K562 (cell line): ENCODE measurements around the gene PARP1. TPM values are rescaled to one million over a fixed set of nuclear protein-coding genes. Genes with fewer than 3 reads are reported as not detected.
A peak's percentile ranks its signal among the peaks of the same experiment; 100 is the strongest.

Experiments
- ATAC-seq: fragments of 200-7000 bp; cut with Tn5 transposase; 3 replicates; pipeline ENCODE4 v1.9.1; 2020; ENCODE audit warnings: moderate library complexity
- BruUV-seq: library from RNA; stranded (reverse); fragments of 400-500 nt; replicated peaks from 2 replicates; lab custom pipeline; 2021; lab: Mats Ljungman, UMichigan
- CTCF ChIA-PET: fragments of 300-600 bp; formaldehyde crosslinking; extraction: SDS; loops from one replicate; lab custom pipeline; 2021; ENCODE audit warnings: low intra/inter-chr PET ratio; lab: Yijun Ruan, JAX
- POLR2A ChIA-PET: fragments of 300-600, 350-650 bp; sonication (Branson Sonifier 250); formaldehyde crosslinking; extraction: SDS; loops from one replicate; lab custom pipeline; 2021; ENCODE audit warnings: antibody characterized with exemption, inconsistent platforms; lab: Yijun Ruan, JAX
- DNase-seq, 4 experiments: peaks; one replicate each; pipeline versions ENCODE4 v3.0.0 to v3.0.0-alpha.2; 2011 to 2018; ENCODE audit warnings: low spot score in 3 of 4, mixed read lengths in 3 of 4; ENCODE audit errors: extremely low read depth in 1 of 4
- FAIRE-seq: peaks from 2 replicates; lab custom pipeline; 2011; peaks lifted over from hg19 to GRCh38; lab: Jason Lieb, UNC
- H2AFZ ChIP-seq: 2 replicates; pipeline ENCODE4 v1.6.0; 2011; ENCODE audit warnings: low read depth, low read length, control low read depth, inconsistent platforms
- H3K27ac ChIP-seq: fragments of 200-600 bp; 3 replicates; pipeline ENCODE4 v1.8.0; 2011; ENCODE audit warnings: low read depth, mild to moderate bottlenecking, control low read depth, inconsistent platforms, low read length, moderate library complexity, mixed read lengths; ENCODE audit errors: extremely low read depth
- H3K27me3 ChIP-seq, 2 experiments: fragments of 300-600 bp in 1 of 2; 2 replicates in 1 of 2; 3 replicates in 1 of 2; pipeline versions ENCODE4 v1.6.0 to v1.8.0; 2011; ENCODE audit warnings: inconsistent platforms in 2 of 2, low read length in 2 of 2, mild to moderate bottlenecking in 1 of 2, mixed read lengths in 1 of 2, moderate library complexity in 1 of 2; ENCODE audit not compliant: control insufficient read depth in 2 of 2, insufficient read depth in 2 of 2
- H3K36me3 ChIP-seq: fragments of 300-600 bp; 3 replicates; pipeline ENCODE4 v1.8.0; 2011; ENCODE audit warnings: mild to moderate bottlenecking, low read length, inconsistent platforms; ENCODE audit not compliant: control insufficient read depth, insufficient read depth
- H3K4me1 ChIP-seq, 2 experiments: fragments of 200-600 bp in 1 of 2; replicated peaks in 1 of 2; 2 replicates in 1 of 2; 3 replicates in 1 of 2; pipeline versions ENCODE4 v1.5.1 to v1.8.0; 2011; ENCODE audit warnings: inconsistent platforms in 2 of 2, low read length in 2 of 2, mild to moderate bottlenecking in 1 of 2, mixed read lengths in 1 of 2, moderate library complexity in 1 of 2; ENCODE audit not compliant: control insufficient read depth in 2 of 2, insufficient read depth in 2 of 2
- H3K4me2 ChIP-seq: 2 replicates; pipeline ENCODE4 v1.6.1; 2011; ENCODE audit warnings: low read length, control low read depth, inconsistent platforms, mixed read lengths; ENCODE audit not compliant: insufficient read depth
- H3K4me3 ChIP-seq: fragments of 200-600 bp; sonication (generic), shearing (Covaris generic); 2 replicates; pipeline ENCODE4 v1.5.1; 2016; ENCODE audit warnings: control low read depth, inconsistent platforms
- H3K79me2 ChIP-seq: fragments of 200-600 bp; 3 replicates; pipeline ENCODE4 v1.8.0; 2011; ENCODE audit warnings: low read length, inconsistent platforms; ENCODE audit not compliant: control insufficient read depth, insufficient read depth
- H3K9ac ChIP-seq, 2 experiments: 2 replicates each; pipeline versions ENCODE4 v1.6.0 to v1.6.1; 2011; ENCODE audit warnings: low read depth in 2 of 2, low read length in 2 of 2, control low read depth in 1 of 2, inconsistent platforms in 1 of 2, mild to moderate bottlenecking in 1 of 2, mixed read lengths in 1 of 2; ENCODE audit not compliant: insufficient read depth in 1 of 2
- H3K9me1 ChIP-seq: one replicate; pipeline ENCODE4 v1.6.0; 2011; ENCODE audit warnings: inconsistent platforms, mild to moderate bottlenecking, low read length, moderate library complexity; ENCODE audit not compliant: control insufficient read depth, insufficient read depth
- H3K9me3 ChIP-seq: replicated peaks from 2 replicates; pipeline ENCODE4 v1.5.1; 2011; ENCODE audit warnings: low read depth, low read length, inconsistent platforms; ENCODE audit not compliant: control insufficient read depth, insufficient read depth
- H4K20me1 ChIP-seq: replicated peaks from 2 replicates; pipeline ENCODE4 v1.6.1; 2011; ENCODE audit warnings: low read length, inconsistent platforms, mixed read lengths; ENCODE audit not compliant: control insufficient read depth, insufficient read depth
- CCAR2 ChIP-seq: fragments of 200-400 bp; formaldehyde crosslinking; IDR thresholded peaks from 2 replicates; pipeline ENCODE4 v1.6.1; 2017; ENCODE audit warnings: mild to moderate bottlenecking, low read depth, low read length
- ELF2 ChIP-seq: fragments of 250-450 bp; sonication (Bioruptor Pico); IDR thresholded peaks from 2 replicates; pipeline ENCODE4 v1.5.0; 2021; ENCODE audit warnings: mild to moderate bottlenecking
- FOS ChIP-seq: IDR thresholded peaks from 3 replicates; pipeline ENCODE4 v1.6.1; 2011; ENCODE audit not compliant: insufficient read length; ENCODE audit errors: extremely low read depth
- MCM7 ChIP-seq, 2 experiments: fragments of 450-650 bp; IDR thresholded peaks; 2 replicates each; pipeline ENCODE4 v1.6.1; 2016 to 2018
- STAT5B ChIP-seq: fragments of 250-450 bp; sonication (Bioruptor Pico); IDR thresholded peaks from 2 replicates; pipeline ENCODE4 v1.8.0; 2021; ENCODE audit warnings: mild to moderate bottlenecking, inconsistent platforms
- SUPT5H ChIP-seq: fragments of 450-650 bp; IDR thresholded peaks from 2 replicates; pipeline ENCODE4 v1.6.1; 2016
- ZNF143 ChIP-seq: sonication (generic); formaldehyde crosslinking; IDR thresholded peaks from 2 replicates; pipeline ENCODE4 v1.9.0; 2022; ENCODE audit warnings: mild to moderate bottlenecking, missing genetic modification reagents
- ZNF586 ChIP-seq: fragments of 450-650 bp; formaldehyde crosslinking; conservative IDR thresholded peaks from 2 replicates; pipeline ENCODE4 v1.4.0; 2020; ENCODE audit warnings: mild to moderate bottlenecking, moderate library complexity
- WGBS: fragments of 100-300 bp; shearing (Covaris generic); methylation state at CpG from one replicate; pipeline ENCODE4 v1.1.6; 2016; ENCODE audit warnings: low coverage, mixed read lengths; ENCODE audit not compliant: insufficient coverage; ENCODE audit errors: missing lambda C conversion rate; 5-methylcytosine and 5-hydroxymethylcytosine counted together
- in situ Hi-C: fragments of 300-500 bp; cut with MboI; formaldehyde crosslinking; loops from 4 replicates; pipeline ENCODE4 v1.15.0; 2018; ENCODE audit warnings: inconsistent platforms, mixed read lengths
- intact Hi-C: fragments of 100-400 bp; cut with micrococcal nuclease; formaldehyde crosslinking; loops from 2 replicates; pipeline ENCODE4 v1.14.2; 2022
- polyA plus RNA-seq, 8 experiments: library from polyadenylated mRNA; depleted of rRNA in 4 of 8; stranded (reverse) in 5 of 8; unstranded in 3 of 8; fragments of >200 nt; fragmentation: Nextera tagmentation in 2 of 8; fragmentation: Illumina TruSeq in 1 of 8; extraction: Ambion mirVana in 2 of 8; extraction: Trizol in 1 of 8; gene quantifications; 2 replicates each; pipeline versions ENCODE4 v1.2.1 to v1.2.3, GENCODE V29; 2011 to 2014; ENCODE audit warnings: inconsistent platforms in 1 of 8, missing spikeins in 1 of 8
- total RNA-seq, 7 experiments: library from RNA; depleted of rRNA in 6 of 7; stranded (reverse); fragments of >200 nt in 6 of 7; fragmentation: Illumina TruSeq in 2 of 7; extraction: Trizol in 2 of 7; gene quantifications; 2 replicates each; pipeline versions ENCODE4 v1.2.1 to v1.2.3, GENCODE V29; 2011 to 2021; ENCODE audit warnings: low replicate concordance in 1 of 7
- TF ChIP-seq, protein P1 (sequence below): sonication (generic); formaldehyde crosslinking; IDR thresholded peaks from 2 replicates; pipeline ENCODE4 v1.8.1; 2023; ENCODE audit warnings: mild to moderate bottlenecking, missing genetic modification reagents
- TF ChIP-seq, protein P2 (sequence below): fragments of 200-600 bp; sonication (generic); IDR thresholded peaks from one replicate; pipeline ENCODE4 v1.6.1; 2012; ENCODE audit warnings: mild to moderate bottlenecking, low read depth, low read length, inconsistent platforms

Gene PARP1
- total and polyA plus RNA-seq, 9 of the 15 experiments (the other 6 are each of a cell fraction or from before 2014, with no cell fraction given), result 121 to 306 (median 250) TPM

DNA sequence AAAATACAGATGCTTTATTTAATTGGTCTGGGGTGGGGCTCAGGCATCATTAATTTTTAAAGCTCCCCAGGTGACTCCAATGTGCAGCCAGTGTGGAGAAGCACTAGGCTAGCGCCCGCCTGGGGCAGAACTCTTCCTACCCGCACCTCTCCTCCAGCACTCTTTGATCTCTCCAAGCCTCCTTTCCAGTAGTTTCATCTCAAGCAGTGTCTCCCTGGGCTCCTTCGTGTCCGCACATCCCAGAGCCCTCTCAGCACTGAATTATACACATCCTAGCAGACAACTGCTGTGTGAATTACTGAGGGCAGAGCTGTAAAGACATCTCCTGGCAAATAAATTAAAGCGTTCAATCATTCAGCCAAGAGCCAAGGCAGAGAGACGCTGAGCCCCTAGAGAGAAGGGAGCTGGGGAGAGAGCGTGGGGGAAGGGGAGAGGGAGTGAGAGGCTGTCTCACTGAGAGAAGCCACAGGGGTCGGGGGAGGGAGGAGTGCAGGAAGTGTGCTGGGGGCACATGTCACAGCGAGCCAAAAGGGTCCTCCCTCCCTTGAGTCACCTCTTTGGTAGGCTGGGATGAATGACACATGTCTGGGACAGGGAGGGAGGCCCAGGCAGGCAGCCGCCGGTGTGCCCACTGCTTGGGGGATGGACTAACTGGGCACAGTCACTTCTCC is 21.0 kb upstream of the PARP1 start:
- POLR2A ChIA-PET, result interaction anchor here (0.6 to 1.3 kb wide), 2 partner anchors 10 to 23 kb away, joined by 3 to 5 read pairs; no protein-coding TSS in a partner anchor
- BruUV-seq, result no TSS peak
- peak overlapping the region in 1 of 2 experiments; percentile 50; a peak in 2 of 4 replicates for H3K9ac ChIP-seq
- TF ChIP-seq FOS (no peak), ELF2 (CRISPR knock-in tag) (no peak), SUPT5H (no peak), ZNF586 (CRISPR knock-in tag) (no peak), STAT5B (no peak), MCM7 (IDR thresholded peaks at IDR 0.05) (no peak), ZNF143 (no peak), CCAR2 (no peak)
- TF ChIP-seq, protein P1, sequence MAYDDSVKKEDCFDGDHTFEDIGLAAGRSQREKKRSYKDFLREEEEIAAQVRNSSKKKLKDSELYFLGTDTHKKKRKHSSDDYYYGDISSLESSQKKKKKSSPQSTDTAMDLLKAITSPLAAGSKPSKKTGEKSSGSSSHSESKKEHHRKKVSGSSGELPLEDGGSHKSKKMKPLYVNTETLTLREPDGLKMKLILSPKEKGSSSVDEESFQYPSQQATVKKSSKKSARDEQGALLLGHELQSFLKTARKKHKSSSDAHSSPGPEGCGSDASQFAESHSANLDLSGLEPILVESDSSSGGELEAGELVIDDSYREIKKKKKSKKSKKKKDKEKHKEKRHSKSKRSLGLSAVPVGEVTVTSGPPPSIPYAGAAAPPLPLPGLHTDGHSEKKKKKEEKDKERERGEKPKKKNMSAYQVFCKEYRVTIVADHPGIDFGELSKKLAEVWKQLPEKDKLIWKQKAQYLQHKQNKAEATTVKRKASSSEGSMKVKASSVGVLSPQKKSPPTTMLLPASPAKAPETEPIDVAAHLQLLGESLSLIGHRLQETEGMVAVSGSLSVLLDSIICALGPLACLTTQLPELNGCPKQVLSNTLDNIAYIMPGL (CRISPR knock-in tag), result no peak
- TF ChIP-seq, protein P2, sequence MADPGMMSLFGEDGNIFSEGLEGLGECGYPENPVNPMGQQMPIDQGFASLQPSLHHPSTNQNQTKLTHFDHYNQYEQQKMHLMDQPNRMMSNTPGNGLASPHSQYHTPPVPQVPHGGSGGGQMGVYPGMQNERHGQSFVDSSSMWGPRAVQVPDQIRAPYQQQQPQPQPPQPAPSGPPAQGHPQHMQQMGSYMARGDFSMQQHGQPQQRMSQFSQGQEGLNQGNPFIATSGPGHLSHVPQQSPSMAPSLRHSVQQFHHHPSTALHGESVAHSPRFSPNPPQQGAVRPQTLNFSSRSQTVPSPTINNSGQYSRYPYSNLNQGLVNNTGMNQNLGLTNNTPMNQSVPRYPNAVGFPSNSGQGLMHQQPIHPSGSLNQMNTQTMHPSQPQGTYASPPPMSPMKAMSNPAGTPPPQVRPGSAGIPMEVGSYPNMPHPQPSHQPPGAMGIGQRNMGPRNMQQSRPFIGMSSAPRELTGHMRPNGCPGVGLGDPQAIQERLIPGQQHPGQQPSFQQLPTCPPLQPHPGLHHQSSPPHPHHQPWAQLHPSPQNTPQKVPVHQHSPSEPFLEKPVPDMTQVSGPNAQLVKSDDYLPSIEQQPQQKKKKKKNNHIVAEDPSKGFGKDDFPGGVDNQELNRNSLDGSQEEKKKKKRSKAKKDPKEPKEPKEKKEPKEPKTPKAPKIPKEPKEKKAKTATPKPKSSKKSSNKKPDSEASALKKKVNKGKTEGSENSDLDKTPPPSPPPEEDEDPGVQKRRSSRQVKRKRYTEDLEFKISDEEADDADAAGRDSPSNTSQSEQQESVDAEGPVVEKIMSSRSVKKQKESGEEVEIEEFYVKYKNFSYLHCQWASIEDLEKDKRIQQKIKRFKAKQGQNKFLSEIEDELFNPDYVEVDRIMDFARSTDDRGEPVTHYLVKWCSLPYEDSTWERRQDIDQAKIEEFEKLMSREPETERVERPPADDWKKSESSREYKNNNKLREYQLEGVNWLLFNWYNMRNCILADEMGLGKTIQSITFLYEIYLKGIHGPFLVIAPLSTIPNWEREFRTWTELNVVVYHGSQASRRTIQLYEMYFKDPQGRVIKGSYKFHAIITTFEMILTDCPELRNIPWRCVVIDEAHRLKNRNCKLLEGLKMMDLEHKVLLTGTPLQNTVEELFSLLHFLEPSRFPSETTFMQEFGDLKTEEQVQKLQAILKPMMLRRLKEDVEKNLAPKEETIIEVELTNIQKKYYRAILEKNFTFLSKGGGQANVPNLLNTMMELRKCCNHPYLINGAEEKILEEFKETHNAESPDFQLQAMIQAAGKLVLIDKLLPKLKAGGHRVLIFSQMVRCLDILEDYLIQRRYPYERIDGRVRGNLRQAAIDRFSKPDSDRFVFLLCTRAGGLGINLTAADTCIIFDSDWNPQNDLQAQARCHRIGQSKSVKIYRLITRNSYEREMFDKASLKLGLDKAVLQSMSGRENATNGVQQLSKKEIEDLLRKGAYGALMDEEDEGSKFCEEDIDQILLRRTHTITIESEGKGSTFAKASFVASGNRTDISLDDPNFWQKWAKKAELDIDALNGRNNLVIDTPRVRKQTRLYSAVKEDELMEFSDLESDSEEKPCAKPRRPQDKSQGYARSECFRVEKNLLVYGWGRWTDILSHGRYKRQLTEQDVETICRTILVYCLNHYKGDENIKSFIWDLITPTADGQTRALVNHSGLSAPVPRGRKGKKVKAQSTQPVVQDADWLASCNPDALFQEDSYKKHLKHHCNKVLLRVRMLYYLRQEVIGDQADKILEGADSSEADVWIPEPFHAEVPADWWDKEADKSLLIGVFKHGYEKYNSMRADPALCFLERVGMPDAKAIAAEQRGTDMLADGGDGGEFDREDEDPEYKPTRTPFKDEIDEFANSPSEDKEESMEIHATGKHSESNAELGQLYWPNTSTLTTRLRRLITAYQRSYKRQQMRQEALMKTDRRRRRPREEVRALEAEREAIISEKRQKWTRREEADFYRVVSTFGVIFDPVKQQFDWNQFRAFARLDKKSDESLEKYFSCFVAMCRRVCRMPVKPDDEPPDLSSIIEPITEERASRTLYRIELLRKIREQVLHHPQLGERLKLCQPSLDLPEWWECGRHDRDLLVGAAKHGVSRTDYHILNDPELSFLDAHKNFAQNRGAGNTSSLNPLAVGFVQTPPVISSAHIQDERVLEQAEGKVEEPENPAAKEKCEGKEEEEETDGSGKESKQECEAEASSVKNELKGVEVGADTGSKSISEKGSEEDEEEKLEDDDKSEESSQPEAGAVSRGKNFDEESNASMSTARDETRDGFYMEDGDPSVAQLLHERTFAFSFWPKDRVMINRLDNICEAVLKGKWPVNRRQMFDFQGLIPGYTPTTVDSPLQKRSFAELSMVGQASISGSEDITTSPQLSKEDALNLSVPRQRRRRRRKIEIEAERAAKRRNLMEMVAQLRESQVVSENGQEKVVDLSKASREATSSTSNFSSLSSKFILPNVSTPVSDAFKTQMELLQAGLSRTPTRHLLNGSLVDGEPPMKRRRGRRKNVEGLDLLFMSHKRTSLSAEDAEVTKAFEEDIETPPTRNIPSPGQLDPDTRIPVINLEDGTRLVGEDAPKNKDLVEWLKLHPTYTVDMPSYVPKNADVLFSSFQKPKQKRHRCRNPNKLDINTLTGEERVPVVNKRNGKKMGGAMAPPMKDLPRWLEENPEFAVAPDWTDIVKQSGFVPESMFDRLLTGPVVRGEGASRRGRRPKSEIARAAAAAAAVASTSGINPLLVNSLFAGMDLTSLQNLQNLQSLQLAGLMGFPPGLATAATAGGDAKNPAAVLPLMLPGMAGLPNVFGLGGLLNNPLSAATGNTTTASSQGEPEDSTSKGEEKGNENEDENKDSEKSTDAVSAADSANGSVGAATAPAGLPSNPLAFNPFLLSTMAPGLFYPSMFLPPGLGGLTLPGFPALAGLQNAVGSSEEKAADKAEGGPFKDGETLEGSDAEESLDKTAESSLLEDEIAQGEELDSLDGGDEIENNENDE, result no peak

More for the DNA sequence above, 21.0 kb upstream of the PARP1 start:
- Histone ChIP-seq H3K4me3 (no peak overlapping the region), H3K9me3 (no peaks in the 10 kb centered on the region), H3K27ac (no peak overlapping the region), H4K20me1 (no peaks in the 10 kb centered on the region), H3K4me2 (no peak overlapping the region), H3K79me2 (no peaks in the 10 kb centered on the region), H3K27me3 (peaks cover 28 to 56% of the 10 kb centered on the region in 2 experiments), H3K36me3 (no peaks in the 10 kb centered on the region), H2AFZ (no peak overlapping the region), H3K9me1 (no peaks in the 10 kb centered on the region), H3K4me1 (no peaks in the 10 kb centered on the region; a peak in 1 of 5 replicates)
- ATAC-seq (no peak), FAIRE-seq (no peak), DNase-seq (no peak)
- in situ Hi-C loops, result no loop called here
- 3% methylated on average over 12 of the region's 12 CpGs for WGBS
- CTCF ChIA-PET, result no interaction called here
- intact Hi-C loops, result loop anchor here (10.0 kb wide), 1 partner anchor 396 kb away; no protein-coding TSS in a partner anchor
